Measurements from ENCODE around the gene CELA3A.
"Not testable (repeated sequence)": the region's sequence is repeated elsewhere in the genome, so short reads cannot be mapped to it uniquely, and the experiment has no call there.

GRCh38 chr1:22002875-22003274 lies 1.4 kb downstream of the CELA3A start:
- not testable (repeated sequence) for TF ChIP-seq CTCF (IDR thresholded peaks at IDR 0.05; ENCODE audit: low read length); EZH2 (IDR thresholded peaks at IDR 0.05; ENCODE audit: borderline replicate concordance, low read length)

All from OCI-LY1 (cell line).